HG02938 (cell line): Measurements from ENCODE around the gene GPR137B.

Experiments used
- ATAC-seq: cut with Tn5 transposase; IDR thresholded peaks from one replicate; pipeline ENCODE4 v1.9.1; 2021; ENCODE audit warnings: mild to moderate bottlenecking, moderate library complexity; ENCODE audit not compliant: unreplicated experiment

GPR137B gene

GRCh38 chr1:236114076-236114747 is 28.1 kb upstream of the GPR137B start:
- no peak for ATAC-seq

- ATAC-seq: no peak
Observed at GRCh38 chr1:236117710-236118109, 24.6 kb upstream of the GPR137B start.

- no peak for ATAC-seq
Observed at GRCh38 chr1:236119943-236120484, 22.3 kb upstream of the GPR137B start.

- ATAC-seq: peak; percentile 81
Observed at GRCh38 chr1:236120721-236121153, 21.6 kb upstream of the GPR137B start.

- peak; percentile 45 for ATAC-seq
Observed at GRCh38 chr1:236122176-236122575, 20.2 kb upstream of the GPR137B start.

GRCh38 chr1:236123563-236123962 is 18.8 kb upstream of the GPR137B start:
- no peak for ATAC-seq

- no peak for ATAC-seq
Observed at GRCh38 chr1:236124965-236125364, 17.4 kb upstream of the GPR137B start.

- no peak for ATAC-seq
Observed at GRCh38 chr1:236127045-236127444, 15.3 kb upstream of the GPR137B start.

GRCh38 chr1:236128646-236129178 is 13.6 kb upstream of the GPR137B start:
- no peak for ATAC-seq

- no peak for ATAC-seq
Observed at GRCh38 chr1:236129306-236129705, 13.0 kb upstream of the GPR137B start.

- no peak for ATAC-seq
Observed at GRCh38 chr1:236130372-236130771, 12.0 kb upstream of the GPR137B start.

GRCh38 chr1:236131916-236132315 is 10.4 kb upstream of the GPR137B start:
- no peak for ATAC-seq

- ATAC-seq: no peak
Observed at GRCh38 chr1:236132420-236133046, 9.8 kb upstream of the GPR137B start.

GRCh38 chr1:236133339-236133738 is 9.0 kb upstream of the GPR137B start:
- ATAC-seq: no peak

- no peak for ATAC-seq
Observed at GRCh38 chr1:236133802-236134201, 8.5 kb upstream of the GPR137B start.

- no peak for ATAC-seq
Observed at GRCh38 chr1:236137285-236137852, 5.0 kb upstream of the GPR137B start.

GRCh38 chr1:236139495-236139894 is 2.8 kb upstream of the GPR137B start:
- ATAC-seq: no peak

- ATAC-seq: no peak
Observed at GRCh38 chr1:236140705-236141446, 1.5 kb upstream of the GPR137B start.

- no peak for ATAC-seq
Observed at GRCh38 chr1:236141447-236142252, 689 bp upstream of the GPR137B start.
